Endothelial cell of umbilical vein (primary cell): Measurements from ENCODE around the gene PARP3. TPM values are rescaled to one million over a fixed set of nuclear protein-coding genes. Genes with fewer than 3 reads are reported as not detected.

Source experiments
- BruUV-seq: library from RNA; stranded (reverse); fragments of 400-500 nt; replicated peaks from 2 replicates; lab custom pipeline; 2021; lab: Mats Ljungman, UMichigan
- CTCF ChIA-PET: fragments of 300-600, 350-600 bp; sonication (Branson Sonifier 250); formaldehyde crosslinking; loops from one replicate; lab custom pipeline; 2021; ENCODE audit warnings: antibody characterized with exemption, inconsistent platforms; lab: Charles Lee
- POLR2A ChIA-PET: fragments of 300-600, 350-600 bp; sonication (Branson Sonifier 250); formaldehyde crosslinking; loops from one replicate; lab custom pipeline; 2021; ENCODE audit warnings: antibody characterized with exemption, inconsistent platforms; lab: Charles Lee
- DNase-seq: peaks from one replicate; pipeline ENCODE4 v3.0.0-alpha.2; 2011; ENCODE audit warnings: low read depth, low spot score
- FAIRE-seq: peaks from 2 replicates; lab custom pipeline; 2011; peaks lifted over from hg19 to GRCh38; lab: Jason Lieb, UNC
- H2AFZ ChIP-seq: 2 replicates; pipeline ENCODE4 v1.6.0; 2012; ENCODE audit warnings: low read depth, low read length, control low read depth, inconsistent platforms
- H3K27ac ChIP-seq: 2 replicates; pipeline ENCODE4 v1.5.1; 2011; ENCODE audit warnings: low read depth, mild to moderate bottlenecking, control low read depth, low read length, moderate library complexity; ENCODE audit not compliant: insufficient read depth
- H3K27me3 ChIP-seq, 2 experiments: 2 replicates each; pipeline versions ENCODE4 v1.6.0 to v1.6.1; 2011; ENCODE audit warnings: low read length in 2 of 2, mixed read lengths in 1 of 2; ENCODE audit not compliant: control insufficient read depth in 2 of 2, insufficient read depth in 2 of 2
- H3K36me3 ChIP-seq, 2 experiments: 2 replicates in 1 of 2; 3 replicates in 1 of 2; pipeline ENCODE4 v1.5.1; 2011; ENCODE audit warnings: low read length in 2 of 2, mild to moderate bottlenecking in 1 of 2, moderate library complexity in 1 of 2; ENCODE audit not compliant: control insufficient read depth in 2 of 2, insufficient read depth in 2 of 2; ENCODE audit errors: extremely low read depth in 1 of 2
- H3K4me1 ChIP-seq: 3 replicates; pipeline ENCODE4 v1.5.1; 2011; ENCODE audit warnings: mild to moderate bottlenecking, low read length; ENCODE audit not compliant: control insufficient read depth, insufficient read depth; ENCODE audit errors: extremely low read depth
- H3K4me2 ChIP-seq: 2 replicates; pipeline ENCODE4 v1.6.1; 2011; ENCODE audit warnings: low read length, control low read depth, mixed read lengths; ENCODE audit not compliant: insufficient read depth
- H3K4me3 ChIP-seq, 3 experiments: fragments of 200-600 bp in 1 of 3; sonication (generic), shearing (Covaris generic) in 1 of 3; replicated peaks in 1 of 3; 2 replicates each; pipeline ENCODE4 v1.5.1; 2011 to 2016; ENCODE audit warnings: control low read depth in 3 of 3, low read length in 3 of 3, mild to moderate bottlenecking in 2 of 3, inconsistent platforms in 1 of 3, low read depth in 1 of 3, moderate library complexity in 1 of 3; ENCODE audit not compliant: insufficient read depth in 1 of 3
- H3K79me2 ChIP-seq: 2 replicates; pipeline ENCODE4 v1.6.0; 2012; ENCODE audit warnings: low read length, inconsistent platforms; ENCODE audit not compliant: control insufficient read depth, insufficient read depth
- H3K9ac ChIP-seq: replicated peaks from 2 replicates; pipeline ENCODE3; 2011; ENCODE audit warnings: low read length, control low read depth; ENCODE audit not compliant: insufficient read depth; ENCODE audit errors: extremely low read depth
- H3K9me1 ChIP-seq: replicated peaks from 3 replicates; pipeline ENCODE4 v1.6.0; 2011; ENCODE audit warnings: mild to moderate bottlenecking, low read length; ENCODE audit not compliant: control insufficient read depth, insufficient read depth; ENCODE audit errors: extremely low read depth
- H3K9me3 ChIP-seq: replicated peaks from 2 replicates; pipeline ENCODE4 v1.5.1; 2012; ENCODE audit warnings: low read length, inconsistent platforms; ENCODE audit not compliant: control insufficient read depth, insufficient read depth
- H4K20me1 ChIP-seq: replicated peaks from 2 replicates; pipeline ENCODE3; 2011; ENCODE audit warnings: mild to moderate bottlenecking, low read length; ENCODE audit not compliant: control insufficient read depth, insufficient read depth; ENCODE audit errors: extremely low read depth
- CTCF ChIP-seq, 2 donors: IDR thresholded peaks; 1 replicate in 1 of 2; 2 replicates in 1 of 2; pipeline ENCODE4 v1.5.1; 2011; ENCODE audit warnings: low read length in 2 of 2, mild to moderate bottlenecking in 2 of 2, moderate library complexity in 2 of 2, control low read depth in 1 of 2, inconsistent platforms in 1 of 2, low read depth in 1 of 2; ENCODE audit not compliant: insufficient read depth in 1 of 2; ENCODE audit errors: extremely low read depth in 1 of 2
- EZH2 ChIP-seq: IDR thresholded peaks from 2 replicates; pipeline ENCODE4 v1.6.1; 2012; ENCODE audit warnings: borderline replicate concordance, low read depth, mild to moderate bottlenecking, moderate library complexity, low read length, inconsistent platforms; ENCODE audit not compliant: severe bottlenecking
- FOS ChIP-seq: IDR thresholded peaks from 2 replicates; pipeline ENCODE4 v1.6.1; 2011; ENCODE audit warnings: mild to moderate bottlenecking, low read length, moderate library complexity, borderline replicate concordance; ENCODE audit not compliant: insufficient read depth
- GATA2 ChIP-seq: IDR thresholded peaks from 2 replicates; pipeline ENCODE4 v1.7.0; 2011; ENCODE audit warnings: low read depth, mild to moderate bottlenecking, moderate library complexity, mixed read lengths, low read length; ENCODE audit not compliant: insufficient read length, insufficient read depth
- JUN ChIP-seq: IDR thresholded peaks from 2 replicates; pipeline ENCODE4 v1.6.1; 2011; ENCODE audit warnings: borderline replicate concordance, low read depth; ENCODE audit not compliant: insufficient read length, insufficient read depth
- MAX ChIP-seq: IDR thresholded peaks from 2 replicates; pipeline ENCODE4 v1.6.1; 2011; ENCODE audit not compliant: insufficient read depth, insufficient read length
- MYC ChIP-seq: IDR thresholded peaks from one replicate; pipeline ENCODE4 v1.6.1; 2011; ENCODE audit warnings: mild to moderate bottlenecking, low read depth, low read length
- POLR2A ChIP-seq: IDR thresholded peaks from 2 replicates; pipeline ENCODE4 v1.6.1; 2012; ENCODE audit warnings: low read depth, mild to moderate bottlenecking, control low read depth, low read length
- POLR2AphosphoS5 ChIP-seq: IDR thresholded peaks from 2 replicates; pipeline ENCODE4 v1.6.1; 2012; ENCODE audit warnings: low read depth, mild to moderate bottlenecking, control low read depth, low read length, moderate library complexity; ENCODE audit not compliant: insufficient read depth
- dilution Hi-C: fragments of 300-500 bp; cut with MboI; formaldehyde crosslinking; loops from one replicate; pipeline ENCODE4 v1.15.0; 2019; ENCODE audit warnings: low sequenced_read_pairs; ENCODE audit not compliant: extremely low pct_ligation_motif_present
- intact Hi-C: fragments of 100-400 bp; cut with micrococcal nuclease; formaldehyde crosslinking; loops from one replicate; pipeline ENCODE4 v1.10.0; 2022
- polyA plus RNA-seq, 4 experiments: library from polyadenylated mRNA; depleted of rRNA in 3 of 4; stranded (reverse) in 3 of 4; unstranded in 1 of 4; fragments of >200 nt; gene quantifications; 2 replicates each; pipeline versions ENCODE4 v1.2.1 to v1.2.3, GENCODE V29; 2011 to 2012; ENCODE audit warnings: missing spikeins in 1 of 4
- total RNA-seq: library from RNA; stranded (reverse); gene quantifications from 2 replicates; pipeline ENCODE4 v1.2.3, GENCODE V29; 2021

PARP3 gene
- total and polyA plus RNA-seq, 2 donors (not counting 3 experiments of a cell fraction or from before 2014, with no cell fraction given): 10.0 to 13.8 TPM

GRCh38 chr3:51904034-51904823 lies 37.9 kb upstream of the PARP3 start:
- H3K9ac ChIP-seq: no peak overlapping the region
- no peaks in the 10 kb centered on the region for H3K27me3 ChIP-seq
- ChIA-PET CTCF (no interaction called here), POLR2A (no interaction called here)
- no peaks in the 10 kb centered on the region for H3K36me3 ChIP-seq
- intact Hi-C loops (no loop called here), dilution Hi-C loops (no loop called here)
- H3K4me1 ChIP-seq: no peaks in the 10 kb centered on the region
- DNase-seq (no peak), FAIRE-seq (no peak)
- no peaks in the 10 kb centered on the region for H4K20me1 ChIP-seq
- H3K4me2 ChIP-seq: no peak overlapping the region
- no peak overlapping the region for H2AFZ ChIP-seq
- H3K4me3 ChIP-seq: no peak overlapping the region
- no TSS peak for BruUV-seq
- H3K79me2 ChIP-seq: no peaks in the 10 kb centered on the region
- no peak for TF ChIP-seq POLR2A
- no peak for TF ChIP-seq EZH2
- TF ChIP-seq CTCF (IDR thresholded peaks at IDR 0.05; ENCODE audit: extremely low read depth in 1 of 2, insufficient read depth in 1 of 2, low read depth in 1 of 2, low read length in 2 of 2): no peak
- no peaks in the 10 kb centered on the region for H3K9me3 ChIP-seq
- H3K9me1 ChIP-seq: no peaks in the 10 kb centered on the region
- H3K27ac ChIP-seq: no peak overlapping the region

- H3K27me3 ChIP-seq: no peaks in the 10 kb centered on the region
- no peak overlapping the region for H3K4me3 ChIP-seq
- POLR2A ChIA-PET: no interaction called here
- DNase-seq: no peak
- no peaks in the 10 kb centered on the region for H4K20me1 ChIP-seq
- H2AFZ ChIP-seq: no peak overlapping the region
- H3K9me3 ChIP-seq: no peaks in the 10 kb centered on the region
- intact Hi-C loops (no loop called here), dilution Hi-C loops (no loop called here)
- no peak overlapping the region for H3K27ac ChIP-seq
- no peaks in the 10 kb centered on the region for H3K36me3 ChIP-seq
- H3K4me2 ChIP-seq: no peak overlapping the region
- TF ChIP-seq MAX (no peak), CTCF (IDR thresholded peaks at IDR 0.05; ENCODE audit: extremely low read depth in 1 of 2, insufficient read depth in 1 of 2, low read depth in 1 of 2, low read length in 2 of 2) (no peak), FOS (no peak), POLR2A (no peak), POLR2AphosphoS5 (no peak), JUN (no peak), EZH2 (no peak), GATA2 (no peak), MYC (no peak)
- H3K4me1 ChIP-seq: no peaks in the 10 kb centered on the region
- H3K9me1 ChIP-seq: no peaks in the 10 kb centered on the region
- CTCF ChIA-PET: no interaction called here
- no peaks in the 10 kb centered on the region for H3K79me2 ChIP-seq
- no peak for FAIRE-seq
- no TSS peak for BruUV-seq
- no peak overlapping the region for H3K9ac ChIP-seq
Observed at GRCh38 chr3:51908026-51908425, 34.1 kb upstream of the PARP3 start.
